Astrocyte (in vitro differentiated cells and primary cell): ENCODE measurements around the gene PHF14. TPM values are rescaled to one million over a fixed set of nuclear protein-coding genes. Genes with fewer than 3 reads are reported as not detected.

Experiments
- DNase-seq: peaks from one replicate; pipeline ENCODE4 v3.0.0-alpha.2; 2010; ENCODE audit warnings: low read depth
- FAIRE-seq: peaks from 2 replicates; lab custom pipeline; 2011; peaks lifted over from hg19 to GRCh38; lab: Jason Lieb, UNC
- H2AFZ ChIP-seq: 2 replicates; pipeline ENCODE4 v1.6.0; 2012; ENCODE audit warnings: low read depth, low read length, inconsistent platforms
- H3K27ac ChIP-seq: 2 replicates; pipeline ENCODE4 v1.5.1; 2011; ENCODE audit warnings: low read depth, low read length, inconsistent platforms
- H3K27me3 ChIP-seq: 2 replicates; pipeline ENCODE4 v1.6.0; 2011; ENCODE audit warnings: low read length, inconsistent platforms; ENCODE audit not compliant: insufficient read depth
- H3K36me3 ChIP-seq: 2 replicates; pipeline ENCODE4 v1.5.1; 2011; ENCODE audit warnings: low read length, inconsistent platforms; ENCODE audit not compliant: insufficient read depth
- H3K4me1 ChIP-seq: 2 replicates; pipeline ENCODE4 v1.5.1; 2011; ENCODE audit warnings: low read length, inconsistent platforms; ENCODE audit not compliant: insufficient read depth
- H3K4me2 ChIP-seq: 2 replicates; pipeline ENCODE4 v1.6.0; 2012; ENCODE audit warnings: low read length, inconsistent platforms
- H3K4me3 ChIP-seq: 2 replicates; pipeline ENCODE4 v1.5.1; 2011; ENCODE audit warnings: low read depth, mild to moderate bottlenecking, low read length, inconsistent platforms; ENCODE audit not compliant: insufficient read depth
- H3K79me2 ChIP-seq: 2 replicates; pipeline ENCODE4 v1.6.0; 2012; ENCODE audit warnings: mild to moderate bottlenecking, low read length, inconsistent platforms; ENCODE audit not compliant: insufficient read depth
- H3K9ac ChIP-seq: 2 replicates; pipeline ENCODE4 v1.6.0; 2012; ENCODE audit warnings: mild to moderate bottlenecking, low read length, inconsistent platforms
- H3K9me3 ChIP-seq: 2 replicates; pipeline ENCODE4 v1.5.1; 2012; ENCODE audit warnings: low read depth, mild to moderate bottlenecking, low read length, inconsistent platforms; ENCODE audit not compliant: insufficient read depth
- H4K20me1 ChIP-seq: 2 replicates; pipeline ENCODE4 v1.6.0; 2012; ENCODE audit warnings: low read length, inconsistent platforms; ENCODE audit not compliant: insufficient read depth
- H3K27ac Mint-ChIP-seq: one replicate; pipeline ENCODE4 v1.8.0; 2021; ENCODE audit warnings: mild to moderate bottlenecking, mixed read lengths; ENCODE audit not compliant: unreplicated experiment
- H3K27me3 Mint-ChIP-seq: one replicate; pipeline ENCODE4 v1.8.0; 2021; ENCODE audit warnings: low read depth, mixed read lengths; ENCODE audit not compliant: unreplicated experiment
- H3K36me3 Mint-ChIP-seq: one replicate; pipeline ENCODE4 v1.8.0; 2021; ENCODE audit warnings: low read depth, mixed read lengths; ENCODE audit not compliant: unreplicated experiment
- H3K4me1 Mint-ChIP-seq: one replicate; pipeline ENCODE4 v1.8.0; 2021; ENCODE audit warnings: low read depth, mixed read lengths; ENCODE audit not compliant: unreplicated experiment
- H3K4me3 Mint-ChIP-seq: one replicate; pipeline ENCODE4 v1.8.0; 2021; ENCODE audit warnings: mild to moderate bottlenecking, moderate library complexity, mixed read lengths; ENCODE audit not compliant: unreplicated experiment
- H3K9me3 Mint-ChIP-seq: one replicate; pipeline ENCODE4 v1.8.0; 2021; ENCODE audit warnings: mild to moderate bottlenecking, mixed read lengths; ENCODE audit not compliant: unreplicated experiment
- CTCF ChIP-seq: IDR thresholded peaks from 2 replicates; pipeline ENCODE4 v1.5.1; 2011; ENCODE audit warnings: low read depth, mild to moderate bottlenecking, inconsistent platforms, low read length, moderate library complexity; ENCODE audit not compliant: insufficient read depth
- EZH2 ChIP-seq: IDR thresholded peaks from 2 replicates; pipeline ENCODE4 v1.6.1; 2012; ENCODE audit warnings: mild to moderate bottlenecking, low read length, inconsistent platforms; ENCODE audit not compliant: insufficient read depth
- total RNA-seq: library from RNA; stranded (reverse); gene quantifications from 2 replicates; pipeline ENCODE4 v1.2.1, GENCODE V29; 2021

The PHF14 gene
- total RNA-seq, 1 donor from 2014 or later, result 28.8 TPM

- H4K20me1 ChIP-seq, result no peaks in the 10 kb centered on the region
- DNase-seq, result peak; percentile 21
- Mint-ChIP-seq H3K36me3 (no peaks in the 10 kb centered on the region), H3K27ac (peak overlapping the region; percentile 27), H3K4me1 (peaks cover 4% of the 10 kb centered on the region), H3K9me3 (no peaks in the 10 kb centered on the region), H3K27me3 (peaks cover 8% of the 10 kb centered on the region), H3K4me3 (peak overlapping the region; percentile 71)
- no peak for FAIRE-seq
- H3K4me2 ChIP-seq, result peak overlapping the region; percentile 89
- no peak overlapping the region for H3K27ac ChIP-seq
- H3K36me3 ChIP-seq, result no peaks in the 10 kb centered on the region
- H3K9ac ChIP-seq, result peak overlapping the region; percentile 62
- TF ChIP-seq CTCF (no peak), EZH2 (no peak)
- peaks cover 10% of the 10 kb centered on the region for H3K4me1 ChIP-seq
- H3K9me3 ChIP-seq, result no peaks in the 10 kb centered on the region
- peak overlapping the region; percentile 56 for H3K4me3 ChIP-seq
- H2AFZ ChIP-seq, result peak overlapping the region; percentile 75
- peaks cover 4% of the 10 kb centered on the region for H3K27me3 ChIP-seq
- no peaks in the 10 kb centered on the region for H3K79me2 ChIP-seq
Observed at GRCh38 chr7:11193131-11193867, 219.6 kb downstream of the PHF14 start.

GRCh38 chr7:11193888-11194287, 220.2 kb downstream of the PHF14 start:
- Histone ChIP-seq H3K9me3 (no peaks in the 10 kb centered on the region), H3K4me1 (peaks cover 10% of the 10 kb centered on the region), H4K20me1 (no peaks in the 10 kb centered on the region), H3K4me3 (no peak overlapping the region), H3K4me2 (peak overlapping the region; percentile 89), H3K27ac (no peak overlapping the region), H3K36me3 (no peaks in the 10 kb centered on the region), H3K27me3 (peaks cover 2% of the 10 kb centered on the region), H3K79me2 (no peaks in the 10 kb centered on the region), H2AFZ (no peak overlapping the region), H3K9ac (no peak overlapping the region)
- FAIRE-seq (no peak), DNase-seq (no peak)
- Mint-ChIP-seq H3K27ac (no peak overlapping the region), H3K27me3 (peaks cover 8% of the 10 kb centered on the region), H3K4me3 (no peak overlapping the region), H3K4me1 (peaks cover 4% of the 10 kb centered on the region), H3K36me3 (no peaks in the 10 kb centered on the region), H3K9me3 (no peaks in the 10 kb centered on the region)
- no peak for TF ChIP-seq CTCF
- no peak for TF ChIP-seq EZH2

GRCh38 chr7:11194492-11194891, 220.8 kb downstream of the PHF14 start:
- H3K79me2 ChIP-seq, result no peaks in the 10 kb centered on the region
- peaks cover 10% of the 10 kb centered on the region for H3K4me1 ChIP-seq
- no peak overlapping the region for H3K27ac ChIP-seq
- H3K36me3 ChIP-seq, result no peaks in the 10 kb centered on the region
- Mint-ChIP-seq H3K27me3 (peaks cover 8% of the 10 kb centered on the region), H3K4me3 (no peak overlapping the region), H3K36me3 (no peaks in the 10 kb centered on the region), H3K4me1 (peaks cover 4% of the 10 kb centered on the region), H3K27ac (no peak overlapping the region), H3K9me3 (no peaks in the 10 kb centered on the region)
- DNase-seq (no peak), FAIRE-seq (no peak)
- H3K9ac ChIP-seq, result no peak overlapping the region
- H3K4me3 ChIP-seq, result no peak overlapping the region
- H3K27me3 ChIP-seq, result peaks cover 2% of the 10 kb centered on the region
- no peak overlapping the region for H3K4me2 ChIP-seq
- no peaks in the 10 kb centered on the region for H3K9me3 ChIP-seq
- TF ChIP-seq EZH2 (no peak), CTCF (no peak)
- no peaks in the 10 kb centered on the region for H4K20me1 ChIP-seq
- no peak overlapping the region for H2AFZ ChIP-seq
